HG03565 (cell line): ENCODE data around the gene DIS3L2.
"Not testable (repeated sequence)": the region's sequence is repeated elsewhere in the genome, so short reads cannot be mapped to it uniquely, and the experiment has no call there.

Source experiments
- ATAC-seq: cut with Tn5 transposase; IDR thresholded peaks from one replicate; pipeline ENCODE4 v1.9.1; 2021; ENCODE audit warnings: mild to moderate bottlenecking, moderate library complexity; ENCODE audit not compliant: unreplicated experiment

Gene DIS3L2

GRCh38 chr2:232363064-232363783 lies 401.7 kb downstream of the DIS3L2 start:
- ATAC-seq: not testable (repeated sequence)

- ATAC-seq: no peak
Measured at GRCh38 chr2:232363784-232364615, 402.5 kb downstream of the DIS3L2 start.

- not testable (repeated sequence) for ATAC-seq
Measured at GRCh38 chr2:232364806-232365594, 403.5 kb downstream of the DIS3L2 start.

- ATAC-seq: no peak
Measured at GRCh38 chr2:232365621-232366321, 404.3 kb downstream of the DIS3L2 start.

- not testable (repeated sequence) for ATAC-seq
Measured at GRCh38 chr2:232366461-232366860, 404.9 kb downstream of the DIS3L2 start.

- no peak for ATAC-seq
Measured at GRCh38 chr2:232367016-232367415, 405.5 kb downstream of the DIS3L2 start.

GRCh38 chr2:232367591-232368233 lies 406.2 kb downstream of the DIS3L2 start:
- no peak for ATAC-seq

GRCh38 chr2:232368311-232368731 lies 406.8 kb downstream of the DIS3L2 start:
- ATAC-seq: no peak

GRCh38 chr2:232369126-232369951 lies 407.8 kb downstream of the DIS3L2 start:
- no peak for ATAC-seq

GRCh38 chr2:232370007-232370406 lies 408.5 kb downstream of the DIS3L2 start:
- ATAC-seq: not testable (repeated sequence)

- no peak for ATAC-seq
Measured at GRCh38 chr2:232372231-232373208, 411.0 kb downstream of the DIS3L2 start.

GRCh38 chr2:232374356-232374755 lies 412.8 kb downstream of the DIS3L2 start:
- no peak for ATAC-seq

GRCh38 chr2:232375164-232375563 lies 413.7 kb downstream of the DIS3L2 start:
- no peak for ATAC-seq

GRCh38 chr2:232376260-232376659 lies 414.7 kb downstream of the DIS3L2 start:
- no peak for ATAC-seq

- ATAC-seq: no peak
Measured at GRCh38 chr2:232376713-232377112, 415.2 kb downstream of the DIS3L2 start.

GRCh38 chr2:232377319-232377718 lies 415.8 kb downstream of the DIS3L2 start:
- no peak for ATAC-seq

- no peak for ATAC-seq
Measured at GRCh38 chr2:232377841-232378734, 416.6 kb downstream of the DIS3L2 start.
